ENCODE measurements around the gene RCAN1.

DNA sequence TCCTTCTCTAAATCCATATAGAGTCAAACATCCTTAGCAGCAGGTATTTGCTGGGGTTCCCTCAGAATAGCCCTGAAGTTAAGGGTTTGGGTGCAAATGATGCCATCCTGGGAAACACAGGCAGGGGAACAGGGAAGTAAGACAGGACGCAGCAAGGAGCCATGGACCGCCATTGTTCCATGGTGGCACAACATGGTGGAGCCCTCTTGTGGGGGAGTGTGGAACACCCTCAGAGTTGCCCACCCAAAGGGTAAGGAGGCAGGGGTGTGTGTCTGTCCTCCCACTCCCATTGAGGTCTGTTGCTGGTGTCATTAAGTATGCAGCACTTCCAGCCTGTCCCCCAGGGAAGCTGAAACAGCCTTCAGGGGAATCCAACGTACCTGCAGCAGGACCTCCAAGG, 20.4 kb upstream of the RCAN1 start:
- no peak for TF ChIP-seq POLR2AphosphoS5 (IDR thresholded peaks at IDR 0.05; ENCODE audit: low read depth, low read length)
- TF ChIP-seq REST (IDR thresholded peaks at IDR 0.05; ENCODE audit: insufficient read depth in 1 of 2, low read depth in 2 of 2, low read length in 2 of 2), result no peak
- TF ChIP-seq TAF1 (IDR thresholded peaks at IDR 0.05; ENCODE audit: borderline replicate concordance, insufficient read depth, low read length), result no peak
- TF ChIP-seq SIN3A (IDR thresholded peaks at IDR 0.05; ENCODE audit: borderline replicate concordance, insufficient read depth, low read length), result no peak
